ENCODE measurements around the gene BORCS8.

The BORCS8 gene

GRCh38 chr19:19165396-19165795 is 26.6 kb downstream of the BORCS8 start:
- CTCF ChIA-PET: no interaction called here
- POLR2A ChIA-PET (ENCODE audit: low non-redundant PET): no interaction called here
- no peak for DNase-seq (ENCODE audit: low spot score)

DNA sequence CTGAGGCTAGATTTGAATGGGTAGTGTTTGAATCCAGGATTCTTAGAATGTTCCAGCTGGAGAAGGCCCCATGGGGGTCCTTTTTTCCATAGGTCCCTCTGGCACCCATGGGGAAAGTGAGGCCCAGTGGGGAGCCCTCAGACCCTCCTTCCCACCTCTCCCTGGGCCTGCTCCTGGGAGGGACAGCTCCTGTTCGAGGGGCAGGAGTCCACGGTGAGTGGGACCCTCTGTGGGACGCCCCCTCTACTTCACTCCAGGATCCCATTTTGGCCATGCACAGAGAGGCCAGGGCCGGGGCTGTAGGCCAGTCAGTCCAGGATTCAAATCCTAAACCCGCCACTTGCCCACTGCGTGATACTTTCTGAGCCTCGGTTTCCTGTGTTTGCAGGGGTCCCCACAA is 29.5 kb downstream of the BORCS8 start:
- H3K27ac ChIP-seq: no peak overlapping the region
- DNase-seq (ENCODE audit: low spot score): no peak
- TF ChIP-seq, protein P1, sequence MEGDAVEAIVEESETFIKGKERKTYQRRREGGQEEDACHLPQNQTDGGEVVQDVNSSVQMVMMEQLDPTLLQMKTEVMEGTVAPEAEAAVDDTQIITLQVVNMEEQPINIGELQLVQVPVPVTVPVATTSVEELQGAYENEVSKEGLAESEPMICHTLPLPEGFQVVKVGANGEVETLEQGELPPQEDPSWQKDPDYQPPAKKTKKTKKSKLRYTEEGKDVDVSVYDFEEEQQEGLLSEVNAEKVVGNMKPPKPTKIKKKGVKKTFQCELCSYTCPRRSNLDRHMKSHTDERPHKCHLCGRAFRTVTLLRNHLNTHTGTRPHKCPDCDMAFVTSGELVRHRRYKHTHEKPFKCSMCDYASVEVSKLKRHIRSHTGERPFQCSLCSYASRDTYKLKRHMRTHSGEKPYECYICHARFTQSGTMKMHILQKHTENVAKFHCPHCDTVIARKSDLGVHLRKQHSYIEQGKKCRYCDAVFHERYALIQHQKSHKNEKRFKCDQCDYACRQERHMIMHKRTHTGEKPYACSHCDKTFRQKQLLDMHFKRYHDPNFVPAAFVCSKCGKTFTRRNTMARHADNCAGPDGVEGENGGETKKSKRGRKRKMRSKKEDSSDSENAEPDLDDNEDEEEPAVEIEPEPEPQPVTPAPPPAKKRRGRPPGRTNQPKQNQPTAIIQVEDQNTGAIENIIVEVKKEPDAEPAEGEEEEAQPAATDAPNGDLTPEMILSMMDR (conservative IDR thresholded peaks at IDR 0.05; ENCODE audit: low read depth): no peak
- ChIA-PET POLR2A (ENCODE audit: low non-redundant PET) (no interaction called here), CTCF (no interaction called here)

More at GRCh38 chr19:19165396-19165795, 26.6 kb downstream of the BORCS8 start:
- no peak overlapping the region for H3K27ac ChIP-seq
- TF ChIP-seq, protein P1 (conservative IDR thresholded peaks at IDR 0.05; ENCODE audit: low read depth): no peak

DNA sequence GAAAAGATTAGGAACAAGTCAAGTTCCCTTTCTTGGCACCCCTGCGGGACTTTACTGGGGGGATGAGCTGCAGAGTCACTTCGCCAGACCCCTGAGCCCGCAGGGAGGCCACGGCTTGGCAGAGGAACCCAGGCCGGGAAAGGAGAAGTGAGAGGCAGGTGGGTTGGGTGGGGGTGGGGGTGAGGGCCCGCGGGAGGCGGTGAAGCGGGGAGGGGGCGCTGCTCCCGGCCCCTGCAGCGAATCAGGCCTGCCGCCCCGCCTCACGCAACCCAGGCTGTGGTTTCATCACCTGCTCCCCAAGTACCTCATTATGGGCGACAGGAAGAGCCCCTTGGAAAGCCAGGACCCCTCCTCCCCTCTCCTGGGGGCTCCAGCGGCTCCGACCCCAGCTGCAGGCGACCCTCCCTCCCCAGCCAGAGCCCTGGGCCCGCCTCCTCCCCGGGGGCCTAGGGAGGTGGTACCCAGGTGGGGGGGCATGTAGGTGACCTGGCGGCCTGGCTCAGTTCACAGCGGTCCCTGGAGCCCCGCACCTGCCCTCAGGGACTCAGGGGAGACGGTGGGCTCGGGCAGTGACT is 31.4 kb downstream of the BORCS8 start:
- POLR2A ChIA-PET (ENCODE audit: low non-redundant PET): no interaction called here
- H3K27ac ChIP-seq: no peak overlapping the region
- CTCF ChIA-PET: interaction anchor here (0.8 kb wide), 1 partner anchor 14 kb away, joined by 4 read pairs; no protein-coding TSS in a partner anchor
- DNase-seq (ENCODE audit: low spot score): no peak
- TF ChIP-seq, protein P1 (conservative IDR thresholded peaks at IDR 0.05; ENCODE audit: low read depth): no peak

DNA sequence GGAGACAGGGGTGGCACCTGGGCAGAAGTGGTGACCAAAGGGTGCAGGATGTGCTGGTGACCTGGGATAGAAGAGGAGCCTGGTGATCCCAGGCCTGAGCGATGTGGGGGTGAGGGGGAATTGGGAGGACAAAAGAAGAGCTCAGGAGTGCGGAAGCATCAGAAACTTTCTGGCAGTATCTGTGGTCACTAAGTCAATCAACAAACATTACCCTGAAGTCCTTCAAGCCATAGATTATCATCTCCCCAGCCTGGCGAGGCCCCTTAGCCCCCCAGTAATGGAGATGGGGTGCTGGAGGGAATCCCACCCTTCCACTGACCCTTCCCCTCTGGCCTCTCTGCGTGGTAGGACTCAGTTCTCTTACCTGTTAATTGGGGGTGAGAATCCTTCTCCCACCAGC is 32.4 kb downstream of the BORCS8 start:
- TF ChIP-seq, protein P1 (conservative IDR thresholded peaks at IDR 0.05; ENCODE audit: low read depth): no peak
- ChIA-PET CTCF (interaction anchor here (2.2 kb wide), 1 partner anchor 14 kb away, joined by 10 read pairs; no protein-coding TSS in a partner anchor), POLR2A (ENCODE audit: low non-redundant PET) (no interaction called here)
- H3K27ac ChIP-seq: no peak overlapping the region
- no peak for DNase-seq (ENCODE audit: low spot score)

- no peak overlapping the region for H3K27ac ChIP-seq
- ChIA-PET CTCF (interaction anchor here (0.6 to 2.2 kb wide), 2 partner anchors 8 to 12 kb away, joined by 3 to 10 read pairs; no protein-coding TSS in a partner anchor), POLR2A (ENCODE audit: low non-redundant PET) (no interaction called here)
- TF ChIP-seq, protein P1 (conservative IDR thresholded peaks at IDR 0.05; ENCODE audit: low read depth): no peak
- DNase-seq (ENCODE audit: low spot score): no peak
These were observed 34.1 kb downstream of the BORCS8 start for GRCh38 chr19:19157808-19158207.

DNA sequence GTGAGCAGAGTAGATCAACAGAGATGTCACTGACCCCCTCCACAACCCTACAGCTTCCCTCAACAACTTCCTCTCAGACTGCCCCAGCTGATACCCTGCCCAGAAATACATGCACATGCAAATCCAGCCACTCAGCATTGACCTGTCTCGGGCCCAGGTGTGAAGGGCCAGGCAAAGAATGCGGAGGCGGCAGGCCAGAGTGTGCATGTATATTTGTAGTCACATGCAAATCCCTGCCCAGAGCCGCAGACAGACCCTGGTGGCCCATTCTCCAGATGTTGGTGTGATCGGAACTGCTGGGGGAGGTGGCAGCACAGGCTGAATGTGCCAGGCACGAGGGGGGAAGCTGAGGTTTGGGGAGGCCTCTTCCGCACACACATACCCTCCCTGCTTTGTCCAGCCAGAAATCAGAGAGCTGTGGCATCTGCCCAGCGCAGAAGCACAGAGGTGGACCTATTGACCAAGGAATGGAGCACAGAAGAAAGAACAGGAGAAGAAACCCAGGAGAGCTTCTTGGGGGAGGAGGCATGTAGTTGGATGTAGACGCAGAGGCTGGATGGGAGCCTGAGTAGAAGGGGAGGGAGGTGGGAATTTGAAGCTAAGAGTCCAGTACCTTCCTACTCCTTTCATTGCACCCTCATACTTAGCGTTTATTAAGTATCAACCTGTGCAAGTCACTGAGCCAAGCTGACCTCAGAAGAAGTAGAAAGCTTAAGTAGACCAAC is 36.3 kb downstream of the BORCS8 start:
- H3K27ac ChIP-seq: no peak overlapping the region
- no peak for DNase-seq (ENCODE audit: low spot score)
- POLR2A ChIA-PET (ENCODE audit: low non-redundant PET): interaction anchor here (1.1 kb wide), 1 partner anchor 8 kb away, joined by 3 read pairs; no protein-coding TSS in a partner anchor
- CTCF ChIA-PET: interaction anchor here (1.4 kb wide), 1 partner anchor 9 kb away, joined by 7 read pairs; no protein-coding TSS in a partner anchor
- TF ChIP-seq, protein P1 (conservative IDR thresholded peaks at IDR 0.05; ENCODE audit: low read depth): no peak

Data from RWPE1 (cell line).